Endothelial cell of hepatic sinusoid (primary cell): ENCODE data around the gene CACNA2D1.

ENCODE experiments used
- in situ Hi-C: cut with HindIII; loops from 2 replicates; pipeline ENCODE4 v1.10.0; 2017; ENCODE audit warnings: low sequenced_read_pairs

Gene CACNA2D1

DNA sequence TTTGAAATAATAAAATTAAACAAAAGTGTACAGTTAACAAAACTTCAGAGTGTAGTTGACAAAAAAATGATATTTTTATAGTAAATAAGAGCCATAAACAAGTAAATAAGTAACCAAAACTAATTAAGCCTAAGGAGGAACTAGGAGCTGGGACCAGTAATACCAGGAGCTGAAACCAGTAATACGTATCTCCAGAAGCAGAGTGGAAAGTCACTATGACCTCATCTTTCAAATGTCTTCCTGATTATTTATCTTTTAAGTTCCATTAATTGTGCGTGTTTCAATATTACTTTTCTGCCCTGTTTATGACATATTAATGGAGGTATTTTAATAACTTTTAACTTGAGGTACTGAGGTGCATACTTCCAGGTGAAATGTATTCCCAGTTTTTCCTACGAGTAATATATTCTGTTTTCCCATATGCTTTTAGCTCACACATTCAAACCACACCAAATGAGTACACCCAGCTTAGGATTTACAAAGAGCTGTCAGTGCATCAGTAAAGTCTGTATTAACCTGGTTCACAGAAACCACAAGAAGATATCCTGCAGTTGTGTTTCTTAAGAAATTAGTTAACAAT is 390.0 kb downstream of the CACNA2D1 start:
- in situ Hi-C loops: no loop called here

DNA sequence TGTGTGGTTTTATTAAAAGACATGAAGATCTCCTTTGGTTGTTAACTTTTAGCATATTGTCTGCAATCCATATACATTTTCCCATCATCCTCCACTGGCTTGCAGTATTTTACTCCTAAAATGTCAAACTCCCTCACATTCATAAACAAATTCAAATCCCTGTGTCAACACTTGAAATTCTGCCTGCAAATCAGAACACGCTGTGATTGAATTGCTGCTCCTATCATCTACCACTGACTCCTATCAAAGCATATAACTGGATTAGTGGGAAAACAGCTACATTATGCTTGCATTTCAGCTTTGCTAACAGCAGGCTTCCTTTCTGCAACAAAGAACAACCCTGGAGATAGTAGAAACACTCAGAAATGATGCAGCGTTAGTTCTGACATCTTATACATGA is 392.0 kb downstream of the CACNA2D1 start:
- in situ Hi-C loops: no loop called here

DNA sequence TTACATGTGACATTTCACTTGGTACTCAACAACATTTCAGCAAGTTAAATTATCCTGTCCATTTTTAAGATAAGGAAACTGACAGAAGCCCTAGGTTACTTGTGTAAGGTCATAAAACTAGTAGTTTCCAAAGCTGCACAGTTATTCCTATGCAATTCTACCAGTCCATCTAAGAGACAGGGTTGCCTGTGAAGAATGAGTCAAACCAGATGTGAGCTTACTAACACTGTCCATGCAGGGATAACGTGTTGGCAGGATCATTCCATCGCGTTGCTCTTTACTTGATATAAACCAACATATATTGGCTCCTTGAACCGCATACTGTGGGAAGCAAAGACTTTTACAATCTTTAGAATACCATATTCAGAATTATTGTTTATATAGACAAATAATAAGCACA is 392.8 kb downstream of the CACNA2D1 start:
- in situ Hi-C loops: no loop called here

DNA sequence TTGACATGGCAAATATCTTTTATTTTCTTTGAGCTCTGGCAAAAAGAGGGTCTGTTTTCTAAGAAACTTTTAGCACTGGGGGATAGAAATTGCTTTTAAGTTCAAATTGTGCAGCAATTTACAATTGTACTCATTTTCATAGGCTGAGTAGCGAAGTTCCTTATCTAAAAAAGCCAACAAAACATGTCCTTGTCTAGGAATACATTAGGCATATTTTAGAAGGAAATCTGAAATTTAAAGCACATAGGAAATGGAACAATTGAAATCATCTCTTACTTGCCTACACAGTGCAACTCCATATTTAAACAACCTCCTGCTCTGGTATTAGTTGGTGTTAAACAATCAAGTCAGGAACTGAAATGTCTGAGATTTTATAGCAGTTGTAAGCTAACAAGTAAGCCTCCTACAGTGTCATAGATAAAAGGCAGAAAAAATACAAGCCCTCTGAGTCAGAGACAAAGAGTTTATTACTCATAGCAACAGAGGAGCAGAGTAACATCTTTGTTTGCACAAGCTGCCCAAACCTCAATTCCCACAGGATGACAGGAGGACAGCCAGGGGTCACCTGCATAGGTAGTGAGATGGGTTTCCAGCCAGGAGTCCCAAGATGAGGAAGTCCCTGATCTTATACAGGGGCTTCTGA is 393.6 kb downstream of the CACNA2D1 start:
- in situ Hi-C loops: no loop called here

DNA sequence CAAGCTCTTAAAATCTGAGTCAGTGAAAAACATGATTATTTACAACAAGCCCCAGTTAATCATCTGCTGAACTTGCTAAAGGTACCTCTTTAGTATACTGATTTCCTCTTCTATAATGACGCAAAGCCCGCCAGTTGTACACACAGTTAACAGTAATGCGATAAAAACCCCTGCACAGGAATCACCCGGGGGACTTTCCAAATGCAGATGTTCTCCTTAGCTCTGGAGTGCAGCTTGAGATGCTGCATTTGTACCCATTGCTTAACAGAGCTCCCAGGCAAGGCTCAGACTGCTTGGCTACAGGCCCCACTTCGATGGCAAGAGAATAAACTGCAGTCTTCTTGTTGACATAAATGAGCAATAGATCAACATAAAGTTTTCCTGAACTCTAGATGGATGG is 394.1 kb downstream of the CACNA2D1 start:
- in situ Hi-C loops: no loop called here

DNA sequence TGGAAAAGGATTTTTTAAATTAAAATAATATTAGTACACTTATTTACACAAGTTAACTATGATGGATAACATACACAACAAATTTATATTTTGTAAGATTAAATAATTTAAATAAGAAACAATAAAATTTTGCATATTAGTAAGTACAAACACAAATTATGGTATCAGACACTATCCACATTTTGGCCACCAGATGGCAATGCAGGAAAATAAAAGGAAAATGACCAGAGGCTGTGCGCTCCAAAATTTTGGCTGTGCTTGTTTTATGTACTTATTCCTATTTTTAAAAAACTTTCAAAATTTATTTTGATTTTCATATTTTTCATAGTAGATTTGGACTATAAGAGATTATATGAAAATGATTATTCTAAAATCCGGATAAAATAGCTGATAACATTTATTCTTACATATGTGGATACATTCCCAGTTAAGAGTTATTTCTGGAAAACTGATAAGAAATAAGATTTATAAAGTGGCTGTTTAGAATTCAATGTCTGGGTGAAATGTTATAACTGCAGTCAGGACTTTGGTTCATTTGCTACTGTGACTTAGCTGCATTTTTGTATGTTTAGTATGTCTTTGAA is 399.0 kb downstream of the CACNA2D1 start:
- in situ Hi-C loops: no loop called here

DNA sequence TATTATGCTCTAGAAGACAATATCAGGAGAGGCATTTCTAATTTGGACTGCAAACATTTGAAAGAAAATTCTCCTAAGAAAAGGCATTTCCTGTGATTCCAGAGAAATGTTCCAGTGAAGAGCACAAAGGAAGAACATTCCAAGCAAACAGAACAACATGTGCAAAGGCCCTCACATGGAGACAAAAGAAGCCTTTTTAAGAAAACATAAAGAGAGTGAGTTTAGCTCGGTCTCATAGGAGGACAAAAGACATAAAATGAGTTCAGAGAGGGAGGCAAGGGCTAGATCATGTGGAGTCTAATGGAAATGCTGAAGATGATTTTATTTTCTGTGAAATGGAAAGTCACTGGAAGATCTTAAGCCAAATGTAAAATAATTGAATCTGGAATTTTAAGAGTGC is 404.0 kb downstream of the CACNA2D1 start:
- in situ Hi-C loops: no loop called here

DNA sequence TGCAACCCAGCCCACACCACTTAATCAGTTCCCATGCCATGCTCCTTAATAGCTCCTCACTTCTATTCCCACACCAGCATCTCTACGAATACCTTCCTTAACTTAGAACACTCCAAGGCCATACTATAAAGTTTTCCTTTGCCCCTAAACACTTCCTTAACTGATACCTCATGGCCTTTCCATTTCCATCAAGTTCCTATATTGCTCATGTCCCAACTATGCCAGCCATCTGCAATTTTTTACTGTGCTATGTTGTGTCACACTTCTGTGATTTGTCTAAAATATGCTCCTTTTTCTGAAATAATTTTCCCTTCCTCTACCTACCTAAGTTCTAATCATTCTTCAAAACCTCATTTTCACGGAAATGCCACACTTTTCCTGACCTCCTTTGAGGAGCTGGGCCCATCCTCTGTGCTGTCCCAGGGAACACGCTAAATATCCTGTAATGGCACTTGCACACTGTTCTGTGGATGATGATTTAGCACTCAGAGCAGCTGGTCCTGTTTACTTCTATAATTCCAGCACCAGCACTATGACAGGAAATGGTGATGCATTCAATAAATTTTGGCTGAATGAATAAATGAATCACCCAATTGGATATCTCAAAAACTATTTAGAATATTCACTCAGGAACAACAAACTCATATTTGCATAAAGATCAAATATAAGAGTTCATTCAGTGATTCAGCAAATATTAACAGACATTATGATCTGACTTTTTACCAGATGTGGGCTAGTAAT is 407.3 kb downstream of the CACNA2D1 start:
- in situ Hi-C loops: no loop called here

DNA sequence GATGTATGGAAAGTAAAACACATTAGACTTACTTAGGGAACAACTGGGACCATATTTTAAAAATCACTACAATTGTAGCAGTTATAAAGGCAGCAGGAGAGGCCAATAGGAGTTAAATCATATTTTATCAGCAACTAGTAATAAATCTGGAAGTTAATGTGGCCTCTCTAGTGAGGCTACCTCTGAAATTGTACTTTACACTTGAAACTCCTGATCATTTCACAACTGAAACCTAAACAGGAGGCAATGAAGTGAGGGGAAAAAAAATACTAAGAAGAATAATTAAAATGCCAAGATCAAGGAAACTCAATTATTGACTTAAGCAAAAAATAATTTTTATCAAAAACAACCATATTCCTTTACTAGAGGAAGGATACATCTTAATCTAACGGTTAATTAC is 408.1 kb downstream of the CACNA2D1 start:
- in situ Hi-C loops: no loop called here

DNA sequence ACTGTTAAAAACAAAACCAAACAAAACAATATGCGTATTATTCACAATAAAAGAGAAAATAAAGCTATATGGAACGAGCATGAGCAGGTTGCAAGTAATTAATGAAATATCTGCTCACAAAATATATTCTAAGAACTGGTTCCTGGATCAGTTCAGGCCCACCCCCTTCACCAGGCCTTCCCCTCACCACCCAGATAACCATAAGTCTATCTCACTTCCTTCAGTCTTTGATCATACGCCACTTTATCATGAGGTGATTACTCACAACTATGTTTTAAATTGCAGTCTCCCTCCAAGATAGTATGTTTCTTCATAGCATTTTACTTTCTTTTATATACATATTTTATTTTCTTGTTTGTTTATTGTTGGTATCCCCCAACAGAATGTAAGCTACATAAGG is 410.7 kb downstream of the CACNA2D1 start:
- in situ Hi-C loops: no loop called here

DNA sequence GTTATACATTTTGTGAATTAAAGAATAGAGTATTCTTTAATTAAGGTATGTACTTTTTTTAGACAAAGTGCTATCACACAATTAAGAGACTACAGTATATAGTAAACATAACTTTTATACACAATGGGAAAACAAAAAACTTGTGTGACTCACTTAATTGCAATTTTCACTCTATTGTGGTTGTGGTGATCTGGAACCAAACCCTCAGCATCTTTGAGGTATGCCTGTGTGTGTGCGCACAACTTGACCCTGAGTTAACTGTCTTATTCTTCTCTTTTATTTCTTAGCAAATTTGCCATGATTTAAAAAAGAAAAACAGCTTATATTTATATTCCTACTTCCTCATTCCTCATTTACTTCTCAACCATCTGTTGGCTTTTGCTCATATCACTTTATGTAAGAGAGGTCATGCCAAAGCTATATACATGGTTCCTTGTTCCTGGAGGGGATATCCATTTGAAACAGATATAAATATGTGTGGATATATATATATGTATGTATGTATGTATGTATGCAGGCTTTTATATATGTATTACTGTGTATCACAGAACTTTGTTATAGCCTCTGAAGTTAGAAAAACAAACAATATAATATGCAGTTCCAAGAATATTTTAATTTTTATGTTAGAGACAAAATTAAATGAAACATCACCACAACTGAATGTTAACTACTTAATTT is 414.2 kb downstream of the CACNA2D1 start:
- in situ Hi-C loops: no loop called here

DNA sequence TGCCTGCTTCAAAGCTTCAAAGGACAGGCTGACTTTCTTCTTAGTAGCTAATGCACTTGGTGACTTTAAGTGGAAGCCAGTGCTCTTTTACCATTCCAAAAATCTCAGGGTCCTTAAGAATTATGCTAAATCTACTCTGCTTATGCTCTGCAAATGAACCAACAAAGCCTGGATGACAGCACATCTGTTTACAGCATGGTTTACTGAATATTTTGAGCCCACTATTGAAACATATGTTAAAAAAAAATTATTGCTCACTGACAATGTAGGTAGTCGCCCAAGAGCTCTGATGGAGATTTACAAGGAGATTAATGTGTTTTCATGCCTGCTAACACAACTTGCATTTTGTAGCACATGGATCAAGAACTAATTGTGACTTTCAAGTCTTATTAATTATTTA is 415.5 kb downstream of the CACNA2D1 start:
- in situ Hi-C loops: no loop called here

DNA sequence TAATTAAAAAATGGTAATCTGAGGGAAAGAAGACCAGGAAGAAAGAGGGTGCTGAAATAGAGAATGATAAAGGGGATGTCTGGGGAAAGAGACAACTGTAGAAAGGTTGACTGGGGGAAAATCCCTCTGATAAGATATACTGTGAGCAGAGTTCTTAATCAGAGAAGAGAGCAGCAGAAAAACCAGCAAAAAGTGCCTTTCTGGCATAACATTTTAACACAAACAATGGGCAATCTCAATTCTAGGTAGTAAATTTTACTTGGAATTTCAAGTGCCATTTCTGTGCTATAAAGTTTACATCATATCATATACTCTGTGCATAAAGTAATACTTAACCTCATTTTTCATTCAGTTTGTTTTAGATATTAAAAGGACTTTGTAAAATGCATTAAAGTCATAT is 421.9 kb downstream of the CACNA2D1 start:
- in situ Hi-C loops: loop anchor here (25.0 kb wide), 1 partner anchor 509 kb away; no protein-coding TSS in a partner anchor

DNA sequence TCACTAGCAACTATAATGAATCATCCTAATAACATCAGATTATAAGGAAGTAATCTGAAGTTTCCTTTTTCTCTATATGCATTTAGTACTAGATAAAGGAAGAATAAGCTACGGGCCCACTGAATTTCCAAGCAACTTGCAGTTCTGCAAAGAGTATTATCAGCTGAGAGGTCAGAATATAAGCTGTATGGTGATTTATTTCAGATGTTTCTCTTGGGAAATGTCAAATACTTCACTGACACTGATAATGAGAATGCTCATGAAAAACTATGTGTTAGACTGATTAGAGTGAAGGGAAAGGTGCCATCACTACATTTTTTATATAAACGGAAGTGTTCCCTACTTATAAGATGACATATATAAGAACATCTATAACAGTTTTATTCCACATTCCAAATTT is 422.5 kb downstream of the CACNA2D1 start:
- in situ Hi-C loops: loop anchor here (25.0 kb wide), 1 partner anchor 509 kb away; no protein-coding TSS in a partner anchor

DNA sequence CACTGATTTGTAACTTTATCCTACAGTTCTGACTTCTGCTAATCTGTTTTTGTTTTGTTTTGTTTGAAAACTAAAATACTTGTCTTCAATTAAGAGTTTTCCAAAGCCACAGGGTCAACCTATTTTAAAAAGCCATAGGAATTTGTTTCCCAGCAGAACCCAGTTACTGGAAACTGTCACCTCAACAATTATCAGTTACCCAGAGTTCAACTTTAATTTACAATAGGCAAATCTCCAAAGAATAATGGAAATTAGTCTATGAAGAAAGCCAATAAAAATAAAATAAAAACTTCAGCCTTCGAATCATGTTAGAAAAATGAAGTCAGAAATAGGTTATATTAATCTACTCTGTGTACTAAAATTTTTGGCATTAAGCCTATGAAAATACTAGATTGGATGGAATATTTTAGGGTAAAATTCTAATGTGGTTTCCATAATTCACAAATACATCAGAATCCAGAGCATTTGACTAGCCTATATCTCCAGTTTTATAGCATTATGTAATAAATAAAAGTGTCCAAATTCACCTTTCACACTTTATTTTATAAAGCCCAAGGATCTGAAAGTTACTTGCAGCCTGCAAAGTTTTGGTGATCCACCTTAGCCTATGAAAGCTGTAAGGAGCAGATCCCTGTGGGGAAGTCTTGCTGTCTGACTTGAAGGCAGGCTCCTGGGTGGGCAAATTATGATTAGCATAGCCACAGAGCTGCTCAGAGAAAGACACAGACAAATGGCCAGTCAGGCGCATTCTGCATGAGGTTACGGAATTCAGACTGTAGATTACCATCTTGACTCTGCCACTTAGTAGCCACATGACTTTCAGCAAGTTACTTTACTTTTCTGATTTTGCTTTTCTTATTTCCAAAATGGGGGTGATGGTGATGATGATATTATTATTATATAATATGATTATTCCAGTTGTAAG is 423.8 kb downstream of the CACNA2D1 start:
- in situ Hi-C loops: loop anchor here (25.0 kb wide), 1 partner anchor 508 kb away; no protein-coding TSS in a partner anchor

DNA sequence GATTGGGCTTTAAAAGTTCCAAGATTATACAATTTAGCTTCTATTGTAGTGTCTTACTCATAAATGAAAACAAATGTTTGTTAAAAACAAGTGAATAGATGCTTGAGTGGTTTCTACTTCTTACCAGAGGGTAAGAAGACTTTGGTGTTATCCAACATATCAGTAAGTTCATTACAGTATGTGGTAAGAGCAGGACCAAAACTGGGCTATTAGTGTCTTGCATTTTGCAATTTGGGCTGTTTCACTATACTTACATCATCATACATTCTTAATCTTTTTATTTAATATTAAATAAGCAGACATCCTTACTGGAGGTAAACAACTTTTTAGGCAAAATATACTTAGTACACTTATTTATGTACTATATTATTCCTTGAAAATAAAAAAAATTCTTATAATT is 425.4 kb downstream of the CACNA2D1 start:
- in situ Hi-C loops: loop anchor here (25.0 kb wide), 1 partner anchor 506 kb away; no protein-coding TSS in a partner anchor

DNA sequence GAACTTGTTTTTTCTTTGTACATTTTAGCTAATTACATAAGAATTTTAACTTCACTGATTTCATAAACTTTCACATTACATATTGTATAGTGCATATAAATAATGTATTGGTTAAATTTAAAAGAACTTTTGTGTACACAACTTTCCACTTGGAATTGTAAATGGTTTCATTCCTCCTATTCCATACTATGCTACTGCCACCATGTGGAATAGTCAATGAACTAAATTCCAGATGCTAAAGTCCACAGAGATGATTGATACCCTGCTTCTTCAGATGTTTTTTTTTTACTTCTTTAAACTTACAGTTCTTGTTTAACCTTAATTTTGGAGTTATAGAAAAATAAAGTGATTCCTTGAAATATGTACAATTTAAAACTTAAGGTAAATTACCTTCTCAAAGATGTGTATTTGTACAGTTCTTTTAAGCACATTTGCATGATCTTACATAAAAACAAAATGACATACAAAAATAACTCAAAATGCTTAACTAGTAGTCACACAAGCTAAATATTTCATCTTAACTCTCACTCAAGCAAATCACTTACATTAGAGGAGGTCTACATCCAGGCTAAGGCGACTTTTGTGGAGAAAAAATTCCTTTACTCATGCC is 426.1 kb downstream of the CACNA2D1 start:
- in situ Hi-C loops: loop anchor here (25.0 kb wide), 1 partner anchor 505 kb away; no protein-coding TSS in a partner anchor

DNA sequence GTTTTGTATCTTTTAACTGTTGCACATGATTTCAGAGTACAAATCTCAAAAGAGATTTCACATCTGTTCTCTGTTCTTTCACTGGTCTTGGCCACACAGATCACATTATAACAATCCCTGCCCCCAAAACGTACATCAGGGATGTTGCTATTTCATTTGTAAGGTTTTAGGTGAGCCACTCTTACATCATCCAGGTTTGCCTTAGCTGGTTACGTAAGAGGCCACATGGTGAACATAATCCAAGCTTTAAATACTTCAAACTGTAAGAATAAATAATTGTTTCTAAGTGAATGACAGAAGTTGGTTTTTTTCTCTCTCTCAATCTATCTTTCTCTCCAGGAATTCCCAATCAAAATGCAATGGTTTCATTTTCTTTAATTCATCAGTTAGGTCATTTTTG is 427.8 kb downstream of the CACNA2D1 start:
- in situ Hi-C loops: loop anchor here (25.0 kb wide), 1 partner anchor 503 kb away; no protein-coding TSS in a partner anchor

DNA sequence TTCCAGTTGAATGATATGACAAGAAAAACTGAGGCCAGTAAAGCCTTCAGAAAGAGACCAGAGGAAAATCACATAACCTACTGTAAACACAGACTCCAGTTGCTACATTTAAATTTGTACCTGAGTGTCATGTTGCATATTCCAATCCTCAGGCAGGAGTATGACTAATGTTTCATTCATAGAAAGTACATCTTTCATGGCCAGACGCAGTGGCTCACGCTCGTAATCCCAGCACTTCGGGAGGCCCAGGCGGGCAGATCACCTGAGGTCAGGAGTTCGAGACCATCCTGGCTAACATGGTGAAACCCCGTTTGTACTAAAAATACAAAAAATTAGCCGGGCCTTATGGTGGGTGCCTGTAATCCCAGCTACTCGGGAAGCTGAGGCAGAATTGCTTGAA is 429.0 kb downstream of the CACNA2D1 start:
- in situ Hi-C loops: loop anchor here (25.0 kb wide), 1 partner anchor 502 kb away; no protein-coding TSS in a partner anchor
